RPMI7951 (cell line): ENCODE data around the gene GRHL3. TPM values are rescaled to one million over a fixed set of nuclear protein-coding genes. Genes with fewer than 3 reads are reported as not detected.

Experiments
- DNase-seq: peaks from one replicate; pipeline ENCODE4 v3.0.0-alpha.2; 2012; ENCODE audit warnings: low read depth
- total RNA-seq: library from RNA; depleted of rRNA; stranded (reverse); fragments of >200 nt; shearing (Covaris generic); gene quantifications from 2 replicates; pipeline ENCODE4 v1.2.3, GENCODE V29; 2014

The GRHL3 gene
- total RNA-seq, 1 experiment from 2014 or later: not detected

- DNase-seq: peak; percentile 14
These were observed 1.1 kb upstream of the GRHL3 start for GRCh38 chr1:24317956-24318614.

- no peak for DNase-seq
These were observed 394 bp upstream of the GRHL3 start for GRCh38 chr1:24318615-24319311.

GRCh38 chr1:24319962-24320361 lies 805 bp downstream of the GRHL3 start:
- DNase-seq: no peak

DNA sequence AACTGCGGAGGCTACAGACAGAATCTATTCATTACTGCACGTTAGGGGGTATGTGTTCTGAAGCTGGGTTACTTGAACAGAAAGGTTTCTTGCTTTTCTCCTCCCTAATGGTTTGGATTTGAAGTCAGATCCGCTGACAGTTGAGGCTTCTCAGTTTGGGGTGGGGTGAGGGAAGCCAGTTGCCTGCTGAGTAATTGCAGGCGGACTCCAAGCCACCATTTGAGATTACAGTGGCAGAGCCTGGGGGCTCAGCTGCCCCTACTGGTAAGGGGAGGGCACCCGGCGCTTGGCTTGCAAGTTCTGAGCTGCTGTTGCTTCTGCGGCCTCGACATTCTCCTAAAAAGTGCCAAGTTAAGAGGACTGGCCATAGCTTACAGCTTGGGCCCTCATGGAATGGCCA lies 2.0 kb downstream of the GRHL3 start:
- no peak for DNase-seq

GRCh38 chr1:24321697-24322469 lies 2.7 kb downstream of the GRHL3 start:
- peak; percentile 95 for DNase-seq

GRCh38 chr1:24322470-24323177 lies 3.5 kb downstream of the GRHL3 start:
- no peak for DNase-seq

DNA sequence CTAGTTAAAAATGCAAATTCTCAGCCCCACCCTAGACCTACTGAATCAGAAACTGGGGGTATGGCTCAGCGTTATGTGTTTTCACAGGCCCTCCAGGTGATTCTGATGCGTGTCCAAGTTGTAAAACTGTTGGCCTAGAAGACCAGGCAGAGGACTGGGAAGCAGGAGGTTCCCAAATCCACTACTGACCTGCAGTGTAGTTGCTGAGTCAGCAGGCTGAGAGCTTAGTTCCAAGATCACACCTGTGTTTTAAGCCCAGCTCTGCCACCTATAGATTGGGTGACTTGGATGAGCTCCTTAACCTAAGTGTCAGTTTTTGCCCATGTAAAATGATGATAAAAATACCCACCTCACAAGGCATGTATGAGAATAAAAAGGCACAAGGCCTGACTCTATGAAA lies 4.1 kb downstream of the GRHL3 start:
- DNase-seq: no peak

DNA sequence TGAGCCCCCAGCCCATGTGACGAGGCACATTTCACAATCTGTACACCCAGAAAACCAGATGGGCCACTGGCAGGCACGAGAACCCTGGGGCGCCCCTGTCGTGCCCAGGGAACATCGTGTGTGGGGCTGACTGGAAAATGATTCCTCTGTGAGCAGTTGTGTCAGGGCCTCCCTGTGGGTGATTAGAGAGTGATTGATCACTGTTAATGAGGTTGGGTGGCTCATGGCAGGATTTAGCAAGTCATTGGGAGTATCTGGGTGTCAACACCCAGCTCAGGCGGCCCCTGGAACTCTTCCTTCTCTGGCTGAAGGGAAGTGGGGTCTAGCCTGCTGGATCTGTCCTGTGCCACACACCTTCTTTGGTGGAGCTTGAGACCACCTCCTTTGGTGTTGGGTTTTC lies 5.7 kb downstream of the GRHL3 start:
- no peak for DNase-seq

DNA sequence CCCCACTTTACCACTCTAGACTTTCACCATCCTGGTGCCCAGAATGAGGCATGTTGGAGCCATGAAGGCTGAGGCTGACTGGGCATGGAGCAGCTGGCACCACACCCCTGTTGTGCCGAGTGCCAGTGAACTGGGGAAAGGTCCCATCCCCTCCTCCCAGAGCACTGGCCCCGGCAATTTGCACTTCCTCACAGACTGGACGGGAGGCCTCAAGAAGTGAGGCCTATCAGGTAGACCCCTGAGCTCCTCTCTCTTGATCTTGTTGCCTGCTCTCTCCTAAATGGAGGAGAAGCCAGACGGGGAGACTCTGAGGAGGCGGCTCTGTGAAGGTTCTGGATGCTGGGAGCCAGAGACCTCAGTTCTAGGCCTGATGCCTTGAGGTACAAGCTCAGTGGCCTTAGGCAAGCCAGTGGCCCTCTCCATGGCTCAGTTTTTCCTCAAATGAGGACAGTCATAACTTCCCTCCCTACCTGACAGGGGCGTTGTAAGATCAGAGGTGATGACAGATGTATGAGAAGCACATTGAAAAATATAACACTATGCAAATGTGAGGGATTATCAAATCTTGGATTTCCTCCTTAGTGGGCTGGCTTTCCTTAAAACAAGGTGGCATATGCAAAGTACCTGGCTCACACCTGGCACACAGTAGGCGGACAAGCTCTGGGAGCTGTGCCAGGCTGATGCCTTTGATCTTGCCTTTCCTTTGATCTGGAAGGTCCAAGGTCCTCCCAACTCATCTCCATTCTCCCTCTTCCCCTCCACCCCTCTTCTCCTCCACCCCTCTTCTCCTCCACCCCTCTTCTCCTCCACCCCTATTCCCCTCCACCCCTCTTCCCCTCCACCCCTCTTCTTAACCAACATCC lies 6.7 kb downstream of the GRHL3 start:
- no peak for DNase-seq

GRCh38 chr1:24327486-24327885 lies 8.3 kb downstream of the GRHL3 start:
- no peak for DNase-seq

DNA sequence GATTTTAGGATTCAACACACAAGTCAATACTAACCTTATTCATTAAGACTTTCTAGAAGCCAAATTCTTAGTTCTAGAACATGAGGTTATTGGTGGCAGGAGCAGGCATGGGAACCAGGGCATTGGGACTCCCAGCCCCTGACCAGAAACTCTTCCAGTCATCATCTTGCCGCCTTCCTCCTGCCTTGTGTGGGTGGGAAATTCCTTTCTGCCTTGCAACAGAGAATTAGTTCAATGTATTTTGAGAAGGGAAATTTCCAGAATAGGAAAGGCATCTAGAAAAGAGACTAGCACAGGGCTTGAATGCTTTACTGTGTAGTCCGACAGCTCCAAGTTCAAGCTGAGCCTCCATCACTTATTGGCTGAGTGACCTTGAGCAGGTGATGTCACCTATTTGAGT lies 8.7 kb downstream of the GRHL3 start:
- no peak for DNase-seq

- no peak for DNase-seq
These were observed 10.2 kb downstream of the GRHL3 start for GRCh38 chr1:24329331-24329730.

DNA sequence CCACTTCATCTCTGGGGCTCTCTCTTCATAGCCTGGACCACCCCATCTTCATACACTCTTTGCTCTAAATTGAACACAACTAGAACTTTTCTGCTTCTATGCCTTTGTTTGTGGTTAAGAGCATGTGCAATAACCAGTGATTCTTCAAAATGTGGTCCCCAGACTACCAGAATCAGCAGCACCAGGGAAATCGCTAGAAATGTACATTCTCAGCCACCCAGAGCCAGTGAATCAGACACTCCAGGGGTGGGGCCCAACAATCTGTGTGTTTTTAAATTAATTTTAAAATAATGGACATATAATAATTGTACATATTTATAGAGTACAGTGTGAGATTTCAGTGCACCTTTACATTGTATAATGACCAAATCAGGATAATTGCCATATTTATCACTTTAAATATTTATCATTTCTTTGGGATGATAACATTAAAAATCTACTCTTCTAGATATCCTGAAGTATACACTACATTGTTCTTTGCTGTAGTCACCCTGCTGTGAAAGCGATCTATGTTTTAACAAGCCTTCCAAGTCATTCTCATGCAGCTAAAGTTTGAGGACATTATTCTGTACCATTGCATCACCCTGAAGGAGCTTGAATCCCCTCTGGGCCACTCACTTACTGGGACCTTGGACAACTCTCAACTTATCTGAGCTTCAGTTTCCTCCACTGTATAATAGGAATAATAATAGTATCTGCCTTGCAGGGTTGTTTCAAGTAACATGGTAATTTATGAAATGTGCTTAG lies 10.8 kb downstream of the GRHL3 start:
- DNase-seq: no peak

DNA sequence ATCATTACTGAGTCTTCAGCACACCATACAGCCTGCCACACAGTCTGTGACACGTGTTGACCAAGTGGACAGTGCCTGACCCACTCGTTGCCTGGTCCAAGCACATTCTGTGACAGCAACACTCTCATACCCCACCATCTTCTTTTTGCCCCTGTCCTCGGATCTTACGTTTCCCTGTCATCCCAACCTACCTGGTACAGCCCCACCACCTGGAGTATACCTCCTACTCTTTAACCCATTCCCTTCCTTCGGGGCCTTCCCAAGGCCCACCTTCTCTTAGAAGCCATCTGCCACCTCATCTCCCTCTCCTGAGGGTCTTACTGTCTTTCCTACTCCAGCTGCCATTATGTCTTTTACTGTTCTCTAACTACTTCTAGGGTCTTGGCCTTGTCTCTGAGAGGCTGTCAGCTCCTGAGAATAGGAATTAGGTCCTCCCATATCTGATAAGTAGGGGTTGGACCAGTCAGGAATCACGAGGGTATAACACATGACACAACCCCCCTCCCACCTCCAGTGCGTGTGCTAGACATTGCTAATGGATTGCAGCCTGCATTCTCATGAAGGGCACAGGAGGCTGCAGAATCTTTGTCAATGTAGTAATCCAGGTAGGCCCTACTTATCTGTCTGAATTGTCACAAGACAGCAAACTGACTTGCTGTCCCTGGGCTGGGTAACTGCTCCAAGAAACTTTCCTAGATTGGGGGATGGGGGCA lies 13.0 kb downstream of the GRHL3 start:
- no peak for DNase-seq

DNA sequence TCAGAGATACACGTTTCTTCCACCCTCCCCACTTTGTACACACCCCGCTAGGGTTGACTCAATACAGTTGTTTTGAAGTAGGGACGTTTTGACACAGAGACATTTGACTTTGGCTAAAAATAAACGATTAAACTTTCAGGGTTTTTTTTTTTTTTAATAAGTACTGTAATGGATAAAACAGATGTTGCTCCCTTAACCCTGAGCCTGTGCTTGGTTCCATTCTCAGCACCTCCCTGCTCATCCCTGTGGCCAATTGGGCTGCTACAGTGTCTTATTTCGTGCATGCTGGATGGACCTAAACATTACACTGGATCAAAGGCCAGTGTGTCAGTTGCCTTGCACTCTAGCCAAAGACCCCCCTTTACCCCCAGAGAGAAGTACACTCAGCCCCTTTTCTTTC lies 16.9 kb downstream of the GRHL3 start:
- no peak for DNase-seq

DNA sequence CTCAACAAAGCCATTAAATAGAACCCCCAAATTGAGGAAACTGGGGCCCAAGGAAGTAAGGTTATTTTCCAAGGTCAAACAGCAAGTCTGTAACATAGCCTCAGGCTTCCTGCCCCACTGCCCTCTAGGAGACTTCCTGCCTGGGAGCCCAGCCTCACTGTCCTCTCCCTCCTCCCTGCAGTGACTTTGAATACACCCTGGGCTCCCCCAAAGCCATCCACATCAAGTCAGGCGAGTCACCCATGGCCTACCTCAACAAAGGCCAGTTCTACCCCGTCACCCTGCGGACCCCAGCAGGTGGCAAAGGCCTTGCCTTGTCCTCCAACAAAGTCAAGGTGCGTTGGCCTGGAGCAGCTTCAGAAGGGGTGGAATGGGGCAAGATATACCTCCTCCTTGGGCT lies 18.3 kb downstream of the GRHL3 start:
- no peak for DNase-seq

DNA sequence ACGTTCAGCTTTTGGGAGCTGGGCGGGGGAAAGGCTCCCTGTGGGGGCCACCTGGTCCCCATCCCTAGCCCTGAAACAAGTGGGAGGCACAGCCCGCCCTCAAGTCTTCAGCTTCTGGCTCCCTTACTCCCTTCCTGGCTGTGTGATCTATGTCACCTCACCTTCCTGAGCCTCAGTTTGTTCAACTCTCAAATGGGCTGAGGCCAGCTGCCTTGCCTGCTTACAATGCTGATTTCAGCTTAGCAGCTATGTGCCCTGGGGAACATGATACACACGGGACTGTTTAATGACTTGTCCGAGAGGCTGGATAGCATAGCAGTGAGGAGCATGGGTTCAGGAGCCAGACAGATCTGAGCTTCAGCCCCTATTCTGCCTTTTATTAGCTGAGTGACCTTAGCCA lies 19.3 kb downstream of the GRHL3 start:
- no peak for DNase-seq

GRCh38 chr1:24339996-24340395 lies 20.8 kb downstream of the GRHL3 start:
- no peak for DNase-seq

DNA sequence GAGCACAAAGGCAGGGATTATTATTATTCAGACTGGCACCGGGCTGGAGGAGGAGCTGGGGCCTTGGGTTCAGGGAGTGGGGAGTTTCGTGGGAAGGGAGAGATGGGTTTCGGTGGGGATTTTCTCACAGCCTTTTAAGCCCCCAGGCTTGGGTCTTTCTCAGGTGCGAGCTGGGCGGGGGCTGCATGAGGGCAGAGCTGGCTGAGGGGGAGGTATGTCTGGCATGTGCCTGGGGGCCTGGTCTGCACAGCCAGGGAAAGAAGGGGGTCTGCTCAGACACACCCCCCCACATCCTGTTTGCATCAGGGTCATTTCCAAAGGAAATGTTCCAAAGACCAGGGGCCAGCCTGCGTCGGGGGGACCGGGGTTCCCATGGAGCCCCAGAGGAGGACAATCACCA lies 21.6 kb downstream of the GRHL3 start:
- DNase-seq: no peak

GRCh38 chr1:24341260-24341659 lies 22.1 kb downstream of the GRHL3 start:
- DNase-seq: no peak
